Activated effector memory CD4-positive, alpha-beta T cell treated with Interleukin-2 at 50 U/mL for 16 hours (primary cell): Measurements from ENCODE around the gene PHLDA3.
A peak's percentile ranks its signal among the peaks of the same experiment; 100 is the strongest.
"Not testable (repeated sequence)": the region's sequence is repeated elsewhere in the genome, so short reads cannot be mapped to it uniquely, and the experiment has no call there.

Source experiments
- DNase-seq: peaks from one replicate; pipeline ENCODE4 v3.0.0-alpha.2; 2020

The PHLDA3 gene

GRCh38 chr1:201485184-201485774, 16.3 kb upstream of the PHLDA3 start:
- DNase-seq: no peak

- DNase-seq: no peak
Observed at GRCh38 chr1:201483373-201483949, 14.5 kb upstream of the PHLDA3 start.

- no peak for DNase-seq
Observed at GRCh38 chr1:201482755-201483154, 13.8 kb upstream of the PHLDA3 start.

- DNase-seq: peak; percentile 71
Observed at GRCh38 chr1:201481761-201482493, 12.9 kb upstream of the PHLDA3 start.

GRCh38 chr1:201481004-201481380, 12.0 kb upstream of the PHLDA3 start:
- DNase-seq: no peak

- DNase-seq: peak; percentile 60
Observed at GRCh38 chr1:201480231-201481003, 11.4 kb upstream of the PHLDA3 start.

GRCh38 chr1:201479201-201479730, 10.3 kb upstream of the PHLDA3 start:
- DNase-seq: no peak

- DNase-seq: not testable (repeated sequence)
Observed at GRCh38 chr1:201478666-201479065, 9.7 kb upstream of the PHLDA3 start.

GRCh38 chr1:201476670-201477344, 7.8 kb upstream of the PHLDA3 start:
- DNase-seq: no peak

GRCh38 chr1:201475915-201476669, 7.1 kb upstream of the PHLDA3 start:
- DNase-seq: no peak

- no peak for DNase-seq
Observed at GRCh38 chr1:201475130-201475529, 6.1 kb upstream of the PHLDA3 start.

GRCh38 chr1:201473296-201473695, 4.3 kb upstream of the PHLDA3 start:
- no peak for DNase-seq

GRCh38 chr1:201472321-201472720, 3.3 kb upstream of the PHLDA3 start:
- DNase-seq: not testable (repeated sequence)

GRCh38 chr1:201471772-201472171, 2.8 kb upstream of the PHLDA3 start:
- no peak for DNase-seq

GRCh38 chr1:201470581-201470980, 1.6 kb upstream of the PHLDA3 start:
- no peak for DNase-seq

GRCh38 chr1:201469645-201470074, 672 bp upstream of the PHLDA3 start:
- no peak for DNase-seq

- DNase-seq: no peak
Observed at GRCh38 chr1:201468501-201468843, 516 bp downstream of the PHLDA3 start.

GRCh38 chr1:201466492-201466891, 2.5 kb downstream of the PHLDA3 start:
- DNase-seq: no peak

- DNase-seq: no peak
Observed at GRCh38 chr1:201465698-201466290, 3.2 kb downstream of the PHLDA3 start.

GRCh38 chr1:201463071-201463552, 5.9 kb downstream of the PHLDA3 start:
- no peak for DNase-seq

- DNase-seq: no peak
Observed at GRCh38 chr1:201461645-201462441, 7.1 kb downstream of the PHLDA3 start.
